Dendritic cell treated with granulocyte-macrophage colony-stimulating factor and Interleukin-4, amounts not matched to agents 40 ng/mL and 50 ng/mL, for 4 days (primary cell): Measurements from ENCODE around the gene PTPRD.

Experiments used
- H3K27ac Mint-ChIP-seq: one replicate; pipeline ENCODE4 v1.8.0; 2022; ENCODE audit warnings: mild to moderate bottlenecking, mixed read lengths
- H3K27me3 Mint-ChIP-seq: one replicate; pipeline ENCODE4 v1.8.0; 2022; ENCODE audit warnings: mild to moderate bottlenecking, mixed read lengths
- H3K36me3 Mint-ChIP-seq: one replicate; pipeline ENCODE4 v1.8.0; 2022; ENCODE audit warnings: low read depth, mixed read lengths
- H3K4me1 Mint-ChIP-seq: one replicate; pipeline ENCODE4 v1.8.0; 2022; ENCODE audit warnings: low read depth, mixed read lengths
- H3K4me3 Mint-ChIP-seq: one replicate; pipeline ENCODE4 v1.8.0; 2022; ENCODE audit warnings: mild to moderate bottlenecking, moderate library complexity, mixed read lengths
- H3K9me3 Mint-ChIP-seq: one replicate; pipeline ENCODE4 v1.8.0; 2022; ENCODE audit warnings: mixed read lengths
- intact Hi-C: fragments of 100-400 bp; cut with micrococcal nuclease; formaldehyde crosslinking; loops from one replicate; pipeline ENCODE4 v1.15.0; 2022

The PTPRD gene

DNA sequence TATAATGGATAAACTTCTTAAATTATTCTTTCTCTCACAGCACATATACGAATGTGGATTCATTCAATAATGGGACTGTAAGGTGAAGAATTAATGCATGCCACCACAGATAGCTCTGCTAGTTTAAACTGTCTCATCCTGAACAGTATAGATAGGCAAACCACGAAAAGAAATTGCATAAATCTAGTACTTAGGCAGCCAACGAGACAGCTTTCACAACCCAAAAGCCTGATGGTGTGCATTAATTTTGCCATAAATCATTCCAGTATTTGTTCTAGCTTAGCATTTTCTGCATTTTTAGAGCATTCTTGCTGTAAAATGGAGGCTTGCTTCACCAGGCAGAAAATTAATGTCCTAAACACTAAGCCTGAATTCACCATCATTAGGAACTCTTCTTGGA is 1979.0 kb downstream of the PTPRD start:
- no peaks in the 10 kb centered on the region for H3K4me1 Mint-ChIP-seq
- no peak overlapping the region for H3K4me3 Mint-ChIP-seq
- peaks cover 1% of the 10 kb centered on the region for H3K27me3 Mint-ChIP-seq
- H3K9me3 Mint-ChIP-seq = no peaks in the 10 kb centered on the region
- intact Hi-C loops = no loop called here
- H3K27ac Mint-ChIP-seq = no peak overlapping the region
- H3K36me3 Mint-ChIP-seq = no peaks in the 10 kb centered on the region

DNA sequence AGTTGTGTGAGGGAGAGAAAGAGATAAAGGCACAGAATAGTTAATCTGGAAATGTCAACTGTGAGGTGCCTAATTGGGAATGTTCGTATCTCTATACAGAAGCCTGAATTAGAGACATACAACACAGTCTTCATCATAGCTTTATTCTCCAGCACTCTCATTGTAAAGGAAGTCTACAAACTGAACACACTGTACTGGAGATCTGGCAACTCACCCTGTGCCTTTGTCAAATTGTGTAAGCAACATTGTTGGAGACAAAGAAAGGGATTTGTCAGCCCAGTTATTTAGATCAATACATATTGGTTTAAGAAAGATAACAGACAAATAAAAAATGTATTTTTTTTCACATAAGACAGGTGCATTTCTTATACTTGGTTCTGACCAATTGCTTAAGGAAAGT is 1980.3 kb downstream of the PTPRD start:
- Mint-ChIP-seq H3K4me3 (no peak overlapping the region), H3K27me3 (peaks cover 1% of the 10 kb centered on the region), H3K9me3 (no peaks in the 10 kb centered on the region), H3K36me3 (no peaks in the 10 kb centered on the region), H3K4me1 (no peaks in the 10 kb centered on the region), H3K27ac (no peak overlapping the region)
- intact Hi-C loops = no loop called here

GRCh38 chr9:8628791-8629190 is 1984.0 kb downstream of the PTPRD start:
- H3K27ac Mint-ChIP-seq = no peak overlapping the region
- H3K9me3 Mint-ChIP-seq = no peaks in the 10 kb centered on the region

GRCh38 chr9:8627976-8628679 is 1984.7 kb downstream of the PTPRD start:
- H3K36me3 Mint-ChIP-seq = no peaks in the 10 kb centered on the region

More at GRCh38 chr9:8628791-8629190, 1984.0 kb downstream of the PTPRD start:
- no peaks in the 10 kb centered on the region for H3K4me1 Mint-ChIP-seq
- intact Hi-C loops = no loop called here
- no peaks in the 10 kb centered on the region for H3K27me3 Mint-ChIP-seq
- no peak overlapping the region for H3K4me3 Mint-ChIP-seq
- H3K36me3 Mint-ChIP-seq = no peaks in the 10 kb centered on the region

DNA sequence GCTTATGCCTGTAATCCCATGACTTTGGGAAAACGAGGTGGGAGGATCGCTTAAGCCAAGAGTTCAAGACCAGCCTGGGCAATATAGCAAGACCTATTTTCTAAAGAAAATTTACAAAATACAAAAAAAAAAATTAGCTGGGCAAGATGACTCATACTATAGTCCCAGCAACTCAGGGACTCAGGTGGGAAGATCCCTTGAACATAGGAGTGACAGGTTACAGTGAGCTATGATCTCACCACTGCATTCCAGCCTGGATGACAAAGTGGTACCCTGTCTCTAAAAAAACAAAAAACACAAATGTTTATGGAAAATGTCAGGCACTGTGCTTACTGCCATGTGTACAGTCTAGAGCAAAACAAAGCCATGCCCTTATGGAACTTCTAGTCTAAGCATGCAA is 1989.9 kb downstream of the PTPRD start:
- H3K36me3 Mint-ChIP-seq = no peaks in the 10 kb centered on the region
- H3K4me1 Mint-ChIP-seq = no peaks in the 10 kb centered on the region
- no peaks in the 10 kb centered on the region for H3K9me3 Mint-ChIP-seq
- no peak overlapping the region for H3K27ac Mint-ChIP-seq
- no peaks in the 10 kb centered on the region for H3K27me3 Mint-ChIP-seq
- H3K4me3 Mint-ChIP-seq = no peak overlapping the region
- intact Hi-C loops = no loop called here

More at GRCh38 chr9:8627976-8628679, 1984.7 kb downstream of the PTPRD start:
- H3K27me3 Mint-ChIP-seq = no peaks in the 10 kb centered on the region
- no peaks in the 10 kb centered on the region for H3K9me3 Mint-ChIP-seq
- H3K27ac Mint-ChIP-seq = no peak overlapping the region
- intact Hi-C loops = no loop called here
- no peak overlapping the region for H3K4me3 Mint-ChIP-seq
- no peaks in the 10 kb centered on the region for H3K4me1 Mint-ChIP-seq

- H3K9me3 Mint-ChIP-seq = no peaks in the 10 kb centered on the region
- H3K36me3 Mint-ChIP-seq = no peaks in the 10 kb centered on the region
- no peaks in the 10 kb centered on the region for H3K4me1 Mint-ChIP-seq
- no peak overlapping the region for H3K27ac Mint-ChIP-seq
- no peak overlapping the region for H3K4me3 Mint-ChIP-seq
- H3K27me3 Mint-ChIP-seq = no peaks in the 10 kb centered on the region
- intact Hi-C loops = no loop called here
Measured at GRCh38 chr9:8622222-8622802, 1990.5 kb downstream of the PTPRD start.

DNA sequence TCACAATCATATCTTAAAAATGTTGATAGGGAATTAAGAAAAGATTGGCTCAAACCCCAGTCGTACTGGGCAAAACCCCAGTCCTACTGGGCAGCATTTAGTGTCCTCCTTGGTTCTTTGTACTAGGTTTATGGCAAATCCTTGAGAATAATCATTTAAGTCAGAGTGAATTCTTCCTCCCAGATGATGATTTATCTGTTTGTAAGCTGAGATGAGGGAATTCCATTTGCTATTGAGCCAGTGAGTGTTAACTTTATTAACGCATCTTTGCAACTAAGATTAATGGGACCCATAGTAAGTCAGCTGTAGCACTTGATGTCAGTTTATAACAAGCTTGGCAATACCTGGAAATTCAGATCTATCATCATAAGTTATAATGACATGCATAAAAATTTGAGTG is 1991.4 kb downstream of the PTPRD start:
- Mint-ChIP-seq H3K9me3 (no peaks in the 10 kb centered on the region), H3K27me3 (no peaks in the 10 kb centered on the region), H3K36me3 (no peaks in the 10 kb centered on the region), H3K4me1 (no peaks in the 10 kb centered on the region), H3K4me3 (no peak overlapping the region), H3K27ac (no peak overlapping the region)
- intact Hi-C loops = no loop called here

DNA sequence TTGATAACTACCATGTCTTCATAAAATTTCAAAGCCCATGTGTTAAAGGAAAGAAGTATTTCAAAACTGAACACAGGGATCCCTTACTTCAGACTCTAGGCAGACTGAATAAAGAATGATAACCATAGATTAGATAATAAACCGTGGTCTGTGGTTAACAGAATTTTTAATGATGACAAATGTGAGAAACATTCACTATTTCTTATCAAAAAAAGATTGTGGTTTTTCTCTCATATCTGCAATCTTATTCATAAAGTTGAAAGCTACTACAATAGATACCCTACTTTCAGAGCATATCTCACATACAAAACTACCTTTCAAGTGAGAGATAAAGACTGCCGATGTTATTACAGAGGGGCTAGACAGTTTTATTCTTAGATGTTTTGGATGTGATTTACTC is 1996.4 kb downstream of the PTPRD start:
- Mint-ChIP-seq H3K27me3 (peaks cover 1% of the 10 kb centered on the region), H3K4me3 (no peak overlapping the region), H3K9me3 (no peaks in the 10 kb centered on the region), H3K36me3 (no peaks in the 10 kb centered on the region), H3K27ac (no peak overlapping the region), H3K4me1 (no peaks in the 10 kb centered on the region)
- intact Hi-C loops = no loop called here

- Mint-ChIP-seq H3K4me3 (no peak overlapping the region), H3K27ac (no peak overlapping the region), H3K9me3 (no peaks in the 10 kb centered on the region), H3K36me3 (no peaks in the 10 kb centered on the region), H3K27me3 (peaks cover 2% of the 10 kb centered on the region), H3K4me1 (no peaks in the 10 kb centered on the region)
- intact Hi-C loops = no loop called here
Measured at GRCh38 chr9:8614926-8615440, 1997.8 kb downstream of the PTPRD start.

DNA sequence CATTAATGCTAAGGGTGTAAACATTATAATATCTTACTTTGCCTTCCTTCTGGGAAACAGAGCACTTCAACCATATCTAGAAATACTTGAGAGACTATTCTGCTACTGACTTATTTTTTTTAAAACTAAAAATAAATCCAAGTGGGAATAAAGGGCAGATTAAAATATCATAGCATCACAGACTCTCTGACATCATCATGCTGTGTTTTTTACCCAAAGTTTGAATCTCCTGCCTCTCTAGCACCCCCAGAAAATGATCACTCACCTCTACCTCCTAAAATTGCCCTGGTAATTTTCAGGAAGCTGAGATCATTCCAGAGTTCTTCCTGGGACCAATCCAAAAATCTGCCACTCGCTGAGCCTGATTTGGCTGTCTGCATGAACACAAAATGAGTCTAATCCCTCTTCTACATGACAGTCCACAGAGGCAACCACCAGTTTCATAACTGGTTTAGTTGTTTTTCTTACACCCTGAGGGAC is 1999.4 kb downstream of the PTPRD start:
- intact Hi-C loops = no loop called here
- H3K27ac Mint-ChIP-seq = no peak overlapping the region

DNA sequence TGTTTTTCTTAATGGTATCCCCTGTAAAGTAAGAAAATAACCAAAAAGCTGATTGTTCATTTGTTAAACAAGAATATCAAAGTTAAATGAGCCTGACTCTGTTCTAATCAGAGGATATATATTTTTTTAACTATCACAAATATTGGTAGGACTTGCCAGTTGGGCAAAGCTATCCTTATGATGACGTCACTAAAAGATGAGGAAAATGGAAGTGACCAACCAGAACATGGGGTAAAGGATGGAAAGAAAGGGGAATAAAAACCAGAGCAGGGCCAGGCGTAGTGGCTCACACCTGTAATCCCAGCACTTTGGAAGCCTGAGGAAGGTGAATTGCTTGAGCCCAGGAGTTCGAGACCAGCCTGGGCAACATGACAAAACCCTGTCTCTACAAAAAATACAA is 2001.6 kb downstream of the PTPRD start:
- H3K36me3 Mint-ChIP-seq = no peaks in the 10 kb centered on the region
- H3K4me3 Mint-ChIP-seq = no peak overlapping the region
- intact Hi-C loops = no loop called here
- peaks cover 2% of the 10 kb centered on the region for H3K27me3 Mint-ChIP-seq
- H3K9me3 Mint-ChIP-seq = no peaks in the 10 kb centered on the region
- no peaks in the 10 kb centered on the region for H3K4me1 Mint-ChIP-seq
- no peak overlapping the region for H3K27ac Mint-ChIP-seq

More for the DNA sequence above, 1999.4 kb downstream of the PTPRD start:
- Mint-ChIP-seq H3K4me1 (no peaks in the 10 kb centered on the region), H3K27me3 (peaks cover 2% of the 10 kb centered on the region), H3K36me3 (no peaks in the 10 kb centered on the region), H3K4me3 (no peak overlapping the region), H3K9me3 (no peaks in the 10 kb centered on the region)

DNA sequence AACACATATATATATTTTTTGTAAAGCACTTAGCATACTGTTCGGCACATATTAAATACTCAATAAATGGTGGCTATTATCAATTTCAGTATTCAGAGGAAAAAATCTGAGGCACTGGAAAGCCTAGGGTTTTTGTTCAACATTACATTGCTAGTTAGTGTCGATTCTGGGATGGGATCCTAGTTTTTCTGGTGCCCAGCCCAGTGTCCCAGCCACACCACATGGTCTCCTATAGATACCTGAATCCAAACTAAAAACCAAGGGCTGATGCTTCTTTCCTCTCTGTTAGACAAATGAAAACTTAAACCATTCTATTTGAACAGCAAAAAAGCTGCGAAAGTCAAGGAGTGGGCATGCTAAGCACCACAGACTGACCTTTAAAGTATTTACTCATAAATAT is 2002.5 kb downstream of the PTPRD start:
- H3K36me3 Mint-ChIP-seq = no peaks in the 10 kb centered on the region
- no peaks in the 10 kb centered on the region for H3K9me3 Mint-ChIP-seq
- H3K27ac Mint-ChIP-seq = no peak overlapping the region
- no peak overlapping the region for H3K4me3 Mint-ChIP-seq
- intact Hi-C loops = no loop called here
- H3K27me3 Mint-ChIP-seq = peaks cover 2% of the 10 kb centered on the region
- H3K4me1 Mint-ChIP-seq = no peaks in the 10 kb centered on the region

- H3K36me3 Mint-ChIP-seq = no peaks in the 10 kb centered on the region
- no peak overlapping the region for H3K4me3 Mint-ChIP-seq
- H3K4me1 Mint-ChIP-seq = no peaks in the 10 kb centered on the region
- intact Hi-C loops = no loop called here
- H3K27me3 Mint-ChIP-seq = no peaks in the 10 kb centered on the region
- no peak overlapping the region for H3K27ac Mint-ChIP-seq
- no peaks in the 10 kb centered on the region for H3K9me3 Mint-ChIP-seq
Measured at GRCh38 chr9:8605096-8605495, 2007.7 kb downstream of the PTPRD start.

GRCh38 chr9:8604201-8604600 is 2008.6 kb downstream of the PTPRD start:
- no peak overlapping the region for H3K4me3 Mint-ChIP-seq
- no peaks in the 10 kb centered on the region for H3K36me3 Mint-ChIP-seq
- H3K27me3 Mint-ChIP-seq = no peaks in the 10 kb centered on the region
- peaks cover 2% of the 10 kb centered on the region for H3K9me3 Mint-ChIP-seq
- H3K4me1 Mint-ChIP-seq = no peaks in the 10 kb centered on the region
- H3K27ac Mint-ChIP-seq = no peak overlapping the region
- intact Hi-C loops = no loop called here
